ACHN (cell line): Measurements from ENCODE around the gene USP50.
"Not testable (repeated sequence)": the region's sequence is repeated elsewhere in the genome, so short reads cannot be mapped to it uniquely, and the experiment has no call there.

ENCODE experiments used
- DNase-seq: peaks from one replicate; pipeline ENCODE4 v3.0.0-alpha.2; 2015
- in situ Hi-C: cut with HindIII; loops from 2 replicates; pipeline ENCODE4 v1.10.0; 2017; ENCODE audit warnings: low sequenced_read_pairs, low pct_ligation_motif_present, low pct_unique_long_range_greater_than_20kb

The USP50 gene

DNA sequence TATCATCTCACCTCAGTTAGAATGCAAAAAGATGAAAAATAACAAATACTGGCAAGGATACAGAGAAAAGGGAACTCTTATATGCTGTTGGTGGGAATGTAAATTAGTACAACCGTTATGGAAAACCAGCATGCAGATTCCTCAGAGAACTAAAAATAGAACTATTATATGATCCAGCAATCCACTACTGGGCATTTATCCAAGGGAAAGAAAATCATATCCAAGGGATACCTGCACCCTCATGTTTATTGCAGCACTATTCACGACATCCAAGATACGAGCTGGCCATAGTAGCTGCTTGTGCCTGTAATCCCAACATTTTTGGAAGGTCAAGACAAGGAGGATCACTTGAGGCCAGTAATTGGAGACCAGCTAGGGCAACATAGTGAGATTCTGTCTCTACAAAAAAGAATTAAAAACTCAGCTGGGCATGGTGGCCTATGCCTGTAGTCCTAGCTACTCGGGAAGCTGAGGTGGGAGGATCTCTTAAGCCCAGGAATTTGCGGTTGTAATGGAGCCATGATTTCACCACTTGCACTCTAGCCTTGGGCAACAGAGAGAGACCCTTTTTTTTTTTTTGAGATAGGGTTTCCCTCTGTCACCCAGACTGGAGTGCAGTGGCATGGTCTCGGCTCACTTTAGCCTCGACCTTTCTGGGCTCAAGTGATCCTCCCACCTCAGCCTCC lies 26.6 kb downstream of the USP50 start:
- in situ Hi-C loops: no loop called here
- no peak for DNase-seq

DNA sequence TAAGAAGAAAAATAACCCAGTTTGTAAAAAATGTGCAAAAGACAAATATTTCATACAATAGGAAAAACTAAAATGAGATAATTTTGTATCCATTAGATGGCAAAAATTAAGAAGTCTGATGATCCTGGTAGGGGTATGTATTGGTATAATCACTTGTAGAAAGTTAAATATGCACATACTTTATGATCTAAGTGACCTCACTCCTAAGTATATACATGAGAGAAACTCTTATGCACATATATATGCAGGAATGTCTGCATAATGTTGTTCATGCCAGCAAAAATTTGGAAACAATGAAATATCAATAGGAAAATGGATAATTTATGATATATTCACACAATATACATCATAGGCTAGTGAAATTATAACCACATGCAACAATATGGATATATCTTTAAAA lies 33.5 kb downstream of the USP50 start:
- no peak for DNase-seq
- in situ Hi-C loops: no loop called here

DNA sequence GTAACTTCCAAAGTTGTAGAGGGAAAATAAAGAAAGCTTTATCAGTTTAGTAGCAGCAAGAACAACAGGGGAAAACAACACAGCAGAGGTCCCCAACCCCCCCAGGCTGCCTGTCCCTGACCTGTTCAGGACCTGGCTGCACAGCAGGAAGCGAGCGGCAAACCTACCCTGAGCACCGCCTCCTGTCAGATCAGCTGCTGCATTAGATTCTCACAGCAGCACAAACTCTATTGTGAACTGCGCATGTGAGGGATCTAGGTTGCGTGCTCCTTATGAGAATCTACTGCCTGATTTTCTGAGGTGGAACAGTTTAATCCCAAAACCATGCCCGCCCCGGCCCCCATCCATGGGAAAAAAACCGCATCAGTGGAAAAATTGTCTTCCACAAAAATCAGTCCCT lies 40.3 kb downstream of the USP50 start:
- peak; percentile 57 for DNase-seq
- in situ Hi-C loops: no loop called here

DNA sequence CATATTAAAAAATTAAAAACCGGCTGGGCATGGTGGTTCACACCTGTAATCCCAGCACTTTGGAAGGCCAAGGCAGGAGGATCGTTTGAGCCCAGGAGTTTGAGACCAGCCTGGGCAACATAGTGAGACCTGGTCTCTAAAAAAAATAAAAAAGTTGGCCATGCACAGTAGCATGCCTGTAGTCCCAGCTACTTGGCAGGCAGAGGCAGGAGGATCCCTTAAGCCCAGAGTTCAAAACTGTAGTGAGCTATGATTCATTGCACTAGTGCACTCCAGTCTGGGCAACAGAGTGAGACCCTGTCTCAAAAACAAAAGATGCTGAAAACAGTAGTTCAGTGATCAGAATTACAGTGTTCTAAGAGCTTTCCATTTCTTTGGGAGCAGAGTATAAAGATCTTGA lies 40.8 kb downstream of the USP50 start:
- peak; percentile 5 for DNase-seq
- in situ Hi-C loops: not testable (repeated sequence)

DNA sequence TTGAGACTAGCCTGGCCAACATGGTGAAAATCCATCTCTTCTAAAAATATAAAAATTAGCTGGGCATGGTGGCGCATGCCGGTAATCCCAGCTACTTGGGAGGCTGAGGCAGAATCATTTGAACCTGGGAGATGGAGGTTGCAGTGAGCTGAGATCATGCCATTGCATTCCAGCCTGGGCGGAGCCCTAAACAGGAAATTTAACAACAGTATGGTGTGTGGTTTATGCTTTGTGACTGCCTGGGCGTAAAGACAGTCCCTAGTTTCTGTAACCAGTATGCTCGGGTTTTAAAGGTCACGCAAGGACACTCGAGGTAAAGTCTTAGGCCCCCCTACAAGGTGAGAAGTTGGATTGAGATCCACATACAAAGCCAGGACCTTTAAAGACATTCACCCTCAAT lies 43.3 kb downstream of the USP50 start:
- no peak for DNase-seq
- in situ Hi-C loops: no loop called here

DNA sequence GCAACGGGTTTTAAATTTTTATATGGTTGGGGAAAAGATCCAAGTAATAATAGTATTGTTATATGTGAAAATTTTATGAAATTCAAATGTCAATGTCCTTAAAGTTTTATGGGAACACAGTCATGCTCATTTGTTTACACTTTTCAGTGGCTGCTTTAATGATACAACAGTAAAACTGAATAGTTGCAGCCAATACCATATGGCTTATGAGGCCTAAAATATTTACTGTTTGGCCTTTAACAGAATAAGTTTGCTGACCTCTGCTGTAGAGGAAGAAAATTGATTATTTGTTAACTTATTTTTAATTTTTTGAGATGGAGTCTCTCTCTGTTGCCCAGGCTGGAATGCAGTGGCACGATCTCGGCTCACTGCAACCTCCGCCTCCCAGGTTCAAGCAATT lies 44.7 kb downstream of the USP50 start:
- no peak for DNase-seq
- in situ Hi-C loops: no loop called here

DNA sequence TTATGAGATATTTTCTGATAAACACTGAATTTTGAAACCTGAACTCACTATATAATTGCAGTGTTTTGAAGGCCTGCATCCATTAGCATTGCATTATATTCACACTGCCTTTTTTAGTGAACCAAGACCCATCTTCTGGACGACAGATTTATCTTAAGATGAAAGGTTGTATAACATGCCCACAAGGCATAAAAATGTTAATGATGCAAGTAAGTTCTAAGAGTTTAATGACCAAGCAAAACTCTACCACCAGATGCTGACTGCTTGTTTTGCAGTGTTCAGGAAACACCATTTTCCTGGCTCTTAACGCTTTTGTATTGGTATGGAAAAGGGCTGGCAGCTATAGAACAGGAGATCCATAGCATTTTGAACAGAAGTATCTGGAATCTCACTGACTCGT lies 46.1 kb downstream of the USP50 start:
- no peak for DNase-seq
- in situ Hi-C loops: no loop called here

DNA sequence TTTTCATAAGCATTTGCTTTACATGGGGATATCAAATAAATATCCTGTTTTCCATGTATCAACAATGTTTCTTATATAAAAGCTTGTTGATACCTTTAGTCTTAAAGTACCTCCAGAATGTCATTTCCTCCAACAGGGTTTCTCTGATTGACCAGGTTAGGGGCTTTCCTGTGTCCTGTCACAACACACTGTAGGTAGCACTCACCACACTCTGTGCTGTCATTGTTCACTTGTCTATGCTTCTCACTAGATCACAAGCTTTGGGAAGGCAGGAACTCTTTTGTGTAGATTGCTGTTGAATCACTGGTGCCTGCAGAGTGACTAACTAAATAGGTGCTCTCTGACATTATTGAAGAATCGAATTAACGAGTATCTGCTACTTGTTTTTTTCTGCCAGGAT lies 49.8 kb downstream of the USP50 start:
- in situ Hi-C loops: no loop called here
- no peak for DNase-seq

DNA sequence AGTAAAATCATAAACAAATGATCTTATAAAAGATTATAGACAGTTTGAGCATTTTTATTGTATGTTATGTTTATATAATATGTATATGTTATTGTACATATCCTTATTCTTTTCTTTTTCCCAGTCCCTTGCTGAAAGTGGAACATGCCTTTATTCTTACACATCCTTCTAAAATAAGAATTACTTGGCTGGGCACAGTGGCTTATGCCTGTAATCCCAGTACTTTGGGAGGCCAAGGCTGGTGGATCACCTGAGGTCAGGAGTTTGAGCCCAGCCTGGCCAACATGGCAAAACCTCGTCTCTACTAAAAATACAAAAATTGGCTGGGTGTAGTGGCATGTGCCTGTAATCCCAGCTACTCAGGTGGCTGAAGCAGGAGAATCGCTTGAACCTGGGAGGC lies 51.9 kb downstream of the USP50 start:
- in situ Hi-C loops, DNase-seq: not testable (repeated sequence)

DNA sequence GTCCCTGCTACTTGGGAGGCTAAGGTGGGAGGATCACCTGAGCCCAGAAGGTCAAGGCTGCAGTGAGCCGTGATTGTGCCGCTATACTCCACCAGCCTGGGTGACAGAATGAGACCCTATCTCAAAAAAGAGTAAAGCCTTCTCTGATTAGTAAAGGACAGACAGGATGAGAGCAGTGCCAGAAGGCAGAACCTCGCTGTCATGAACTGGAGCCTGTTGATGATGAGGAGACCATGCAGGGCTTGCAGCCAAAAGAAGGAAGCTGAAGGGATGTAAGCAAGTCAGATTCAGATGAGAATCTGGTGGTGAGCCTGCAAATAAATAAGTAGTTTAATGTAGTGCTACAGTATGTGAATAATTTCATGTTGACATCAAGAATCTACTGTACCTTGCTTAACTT lies 52.8 kb downstream of the USP50 start:
- in situ Hi-C loops: no loop called here

DNA sequence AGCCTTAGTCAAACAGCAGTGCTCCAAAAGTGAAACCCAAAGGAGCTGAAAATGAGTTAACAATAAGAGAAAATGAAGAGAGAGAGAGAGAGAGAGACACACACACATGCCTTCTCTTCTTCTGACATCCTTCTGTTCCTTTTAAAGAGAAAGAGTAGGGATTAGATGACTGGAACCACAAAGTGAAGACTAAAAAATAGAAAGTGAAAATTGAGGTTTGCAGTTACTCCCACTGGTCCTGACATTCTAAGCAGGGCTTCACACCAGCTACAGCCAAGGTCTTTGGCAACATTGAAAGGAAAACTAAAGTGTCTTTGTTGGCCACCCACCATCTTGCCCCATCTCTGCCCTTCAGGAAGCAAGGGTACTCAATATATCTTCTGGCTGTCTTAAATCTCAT lies 59.2 kb downstream of the USP50 start:
- in situ Hi-C loops: no loop called here
- DNase-seq: no peak

More for the DNA sequence above, 52.8 kb downstream of the USP50 start:
- no peak for DNase-seq

DNA sequence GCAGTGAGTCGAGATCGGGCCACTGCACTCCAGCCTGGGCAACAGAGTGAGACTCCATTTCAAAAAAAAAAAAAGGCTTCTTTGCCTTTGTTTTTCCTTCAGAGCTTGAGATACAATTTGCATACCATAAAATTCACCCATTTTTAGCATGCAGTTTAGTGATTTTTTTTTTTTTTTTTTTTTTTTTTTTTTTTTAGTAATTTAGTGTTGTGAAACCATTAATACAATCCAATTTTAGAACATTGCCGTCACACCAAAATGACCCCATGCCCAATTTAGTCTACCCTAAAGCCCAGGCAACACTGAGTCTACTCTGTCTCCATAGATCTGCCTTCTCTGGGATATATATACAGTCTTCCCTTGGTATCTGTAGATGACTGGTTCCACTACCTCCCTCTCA lies 61.1 kb downstream of the USP50 start:
- no peak for DNase-seq
- in situ Hi-C loops: no loop called here

DNA sequence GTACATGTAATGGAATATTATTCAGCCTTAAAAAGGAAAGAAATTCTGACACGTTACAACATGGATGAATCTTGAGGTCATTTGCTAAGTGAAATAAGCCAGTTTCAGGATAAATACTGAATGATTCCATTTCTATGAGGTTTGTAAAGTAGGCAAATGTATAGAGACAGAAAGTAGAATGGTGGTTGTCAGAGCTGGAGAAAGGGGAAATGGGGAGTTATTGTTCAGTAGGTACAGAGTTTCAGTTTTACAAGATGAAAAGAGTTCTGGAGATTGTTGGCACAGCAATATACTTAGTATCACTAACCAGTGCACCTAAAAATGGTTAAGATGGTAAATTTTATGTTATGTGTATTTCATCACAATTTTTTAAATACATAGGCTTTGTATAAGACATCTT lies 61.7 kb downstream of the USP50 start:
- DNase-seq: no peak
- in situ Hi-C loops: no loop called here

DNA sequence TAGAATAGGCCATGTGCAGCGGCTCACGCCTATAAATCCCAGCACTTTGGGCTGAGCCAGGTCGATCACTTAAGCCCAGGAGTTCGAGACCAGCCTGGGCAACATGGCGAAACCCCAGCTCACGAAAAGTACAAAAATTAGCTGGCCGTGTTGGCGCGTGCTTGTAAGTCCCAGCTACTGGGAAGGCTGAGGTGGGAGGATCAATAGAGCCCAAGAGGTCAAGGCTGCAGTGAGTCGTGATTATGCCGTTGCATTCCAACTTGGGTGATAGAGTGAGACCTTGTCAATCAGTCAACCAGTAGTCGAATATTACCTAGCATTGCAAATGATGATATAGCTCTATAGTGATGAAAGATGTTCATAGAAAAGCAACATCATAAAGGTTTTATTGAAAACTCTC lies 70.3 kb downstream of the USP50 start:
- in situ Hi-C loops: no loop called here

DNA sequence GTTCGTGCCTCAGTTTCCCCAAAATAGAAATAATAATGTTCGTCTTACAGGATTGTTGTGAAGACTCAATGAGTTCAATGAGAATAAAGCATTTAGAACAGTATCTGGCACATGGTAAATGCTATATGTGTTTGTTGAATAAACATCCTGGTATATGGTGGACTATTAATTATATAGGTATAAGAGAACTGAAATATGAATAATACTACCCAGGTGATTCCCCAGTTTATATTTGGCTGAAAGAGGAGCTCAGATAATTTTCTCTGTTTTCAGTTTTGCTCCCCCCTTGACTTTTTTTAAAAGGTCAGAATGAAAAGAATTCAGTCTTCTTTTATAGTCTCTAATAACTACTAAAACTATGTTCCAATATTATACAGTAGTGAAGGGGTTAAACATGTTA lies 75.4 kb downstream of the USP50 start:
- no peak for DNase-seq
- in situ Hi-C loops: no loop called here

More for the DNA sequence above, 70.3 kb downstream of the USP50 start:
- peak; percentile 38 for DNase-seq

DNA sequence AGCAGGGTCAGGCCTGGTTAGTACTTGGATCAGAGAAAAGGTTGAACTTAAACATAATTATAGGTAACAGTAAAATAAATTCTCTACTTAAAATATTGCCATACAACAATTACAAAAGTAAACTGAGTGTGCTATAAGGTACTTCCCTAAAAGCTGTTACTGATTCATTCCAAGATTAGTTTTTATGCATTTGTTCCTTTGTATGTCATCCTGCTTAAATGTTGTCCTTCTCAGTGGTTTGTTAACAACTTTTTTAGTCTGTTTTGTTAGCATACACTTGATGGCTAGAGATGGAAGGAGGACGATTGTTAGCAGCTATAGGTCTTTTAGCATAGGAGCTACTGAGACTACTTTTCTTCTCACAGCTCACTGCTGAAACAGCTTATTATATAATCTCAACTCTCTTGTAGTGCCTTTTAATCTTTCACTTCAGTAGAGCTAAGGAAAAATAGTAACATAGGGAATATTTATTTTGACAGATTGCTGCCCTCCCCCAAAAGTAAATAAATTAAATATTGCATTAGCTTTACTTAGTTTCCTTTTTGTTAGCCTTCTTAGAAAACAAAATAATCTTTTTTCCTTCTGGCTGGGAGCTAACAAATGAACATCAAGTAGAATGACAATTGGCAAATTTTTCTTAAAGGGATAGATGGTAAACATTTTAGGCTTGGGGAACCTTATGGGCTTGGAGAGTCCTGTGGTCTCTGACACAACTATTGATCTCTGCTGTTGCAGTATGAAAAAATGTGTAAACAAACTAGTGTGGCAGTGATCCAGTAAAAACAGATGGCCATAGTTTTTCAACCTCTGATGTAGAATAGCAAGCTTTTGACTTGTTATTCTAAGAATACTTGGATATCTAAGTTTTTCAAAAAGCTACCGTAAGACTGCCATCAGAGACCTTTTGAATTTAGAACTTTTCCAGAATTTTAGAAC lies 82.8 kb downstream of the USP50 start:
- no peak for DNase-seq
- in situ Hi-C loops: no loop called here

DNA sequence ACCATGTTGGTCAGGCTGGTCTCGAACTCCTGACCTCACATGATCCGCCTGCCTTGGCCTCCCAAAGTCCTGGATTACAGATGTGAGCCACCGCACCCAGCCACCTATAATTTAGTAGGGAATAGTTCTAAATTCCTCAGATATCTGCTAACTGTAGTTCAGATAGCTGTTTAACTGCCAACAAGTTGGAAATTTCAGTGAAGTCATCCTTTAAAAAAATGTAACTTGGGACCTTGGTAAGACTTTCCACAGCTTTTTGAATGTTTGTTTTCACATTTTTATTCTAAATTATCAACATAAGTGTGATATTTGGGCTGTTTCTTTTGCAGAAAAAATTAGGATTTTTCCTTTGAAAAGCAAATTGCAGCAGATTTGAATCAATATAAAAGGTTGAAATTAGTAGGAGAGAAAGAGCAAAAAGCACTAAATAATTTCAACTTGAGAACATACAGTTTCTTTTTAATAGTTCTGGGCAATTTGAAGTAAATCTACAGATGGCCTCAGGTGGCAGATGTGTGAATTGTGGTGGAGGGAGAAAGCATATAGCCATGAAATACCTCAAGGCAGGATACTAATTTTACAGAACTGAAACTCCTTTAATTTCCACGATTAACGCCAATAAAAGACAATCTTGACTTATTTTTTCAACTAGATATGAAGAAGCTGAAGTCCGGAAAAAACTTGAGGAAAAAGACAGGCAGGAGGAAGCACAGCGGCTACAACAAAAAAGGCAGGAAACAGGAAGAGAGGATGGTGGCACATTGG lies 87.9 kb downstream of the USP50 start:
- in situ Hi-C loops: no loop called here
- no peak for DNase-seq

DNA sequence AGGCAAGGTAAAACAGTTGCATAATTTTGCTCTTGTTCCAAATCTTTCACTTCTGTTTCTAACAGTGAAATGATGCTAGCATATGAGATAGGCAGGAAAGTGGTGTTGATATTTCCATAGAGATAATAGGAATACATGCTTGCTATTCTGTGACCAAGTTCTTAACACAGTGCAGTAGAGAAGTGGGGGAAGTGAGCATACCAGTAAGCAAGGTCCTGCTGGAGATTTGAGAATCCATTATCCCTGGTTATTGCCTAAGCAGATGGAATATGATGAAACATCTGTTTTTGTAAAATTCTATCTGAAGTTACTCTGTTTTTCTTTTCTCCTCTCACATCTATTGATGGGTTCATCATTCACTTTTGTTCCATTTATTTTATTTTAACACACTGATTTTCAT lies 93.5 kb downstream of the USP50 start:
- in situ Hi-C loops: no loop called here
- no peak for DNase-seq
